MM.1S (cell line): Measurements from ENCODE around the gene CTTNBP2NL.
"Not testable (repeated sequence)": the region's sequence is repeated elsewhere in the genome, so short reads cannot be mapped to it uniquely, and the experiment has no call there.

Experiments
- DNase-seq: peaks from one replicate; pipeline ENCODE4 v3.0.0-alpha.2; 2015
- H2AFZ ChIP-seq: fragments of 300-600 bp; sonication (generic); 2 replicates; pipeline ENCODE4 v1.6.0; 2016; ENCODE audit warnings: antibody characterized with exemption, low read length
- H3F3A ChIP-seq: fragments of 300-600 bp; sonication (generic); 2 replicates; pipeline ENCODE4 v1.6.1; 2016; ENCODE audit warnings: mild to moderate bottlenecking, antibody characterized with exemption, low read length, moderate library complexity, mixed read lengths; ENCODE audit not compliant: insufficient read depth
- H3K27ac ChIP-seq: fragments of 300-600 bp; sonication (generic); 2 replicates; pipeline ENCODE4 v1.5.1; 2016; ENCODE audit warnings: mild to moderate bottlenecking, low read length
- H3K27me3 ChIP-seq: fragments of 300-600 bp; sonication (generic); replicated peaks from 2 replicates; pipeline ENCODE4 v1.6.0; 2016; ENCODE audit warnings: low read length; ENCODE audit not compliant: insufficient read depth
- H3K36me3 ChIP-seq: fragments of 300-600 bp; sonication (generic); replicated peaks from 2 replicates; pipeline ENCODE4 v1.6.1; 2016; ENCODE audit warnings: mild to moderate bottlenecking, low read length, mixed read lengths; ENCODE audit not compliant: insufficient read depth
- H3K4me1 ChIP-seq: fragments of 300-600 bp; sonication (generic); 2 replicates; pipeline ENCODE4 v1.6.1; 2016; ENCODE audit warnings: low read length, mixed read lengths
- H3K4me2 ChIP-seq: fragments of 300-600 bp; sonication (generic); 2 replicates; pipeline ENCODE4 v1.6.0; 2016; ENCODE audit warnings: low read depth, low read length
- H3K4me3 ChIP-seq: fragments of 300-600 bp; sonication (generic); 2 replicates; pipeline ENCODE4 v1.5.1; 2016; ENCODE audit warnings: low read length, mixed read lengths
- H3K79me2 ChIP-seq: fragments of 300-600 bp; sonication (generic); 2 replicates; pipeline ENCODE4 v1.6.1; 2016; ENCODE audit warnings: mixed run types, low read length, mixed read lengths
- H3K9ac ChIP-seq: fragments of 300-600 bp; sonication (generic); 2 replicates; pipeline ENCODE4 v1.6.1; 2016; ENCODE audit warnings: low read length, mixed read lengths
- H3K9me2 ChIP-seq: fragments of 300-600 bp; sonication (generic); replicated peaks from 2 replicates; pipeline ENCODE4 v1.6.1; 2016; ENCODE audit warnings: mild to moderate bottlenecking, low read length, mixed read lengths; ENCODE audit not compliant: insufficient read depth
- H3K9me3 ChIP-seq: fragments of 300-600 bp; sonication (generic); replicated peaks from 2 replicates; pipeline ENCODE4 v1.6.1; 2016; ENCODE audit warnings: mild to moderate bottlenecking, low read length, mixed read lengths; ENCODE audit not compliant: insufficient read depth
- H4K20me1 ChIP-seq: fragments of 300-600 bp; sonication (generic); 2 replicates; pipeline ENCODE4 v1.6.1; 2016; ENCODE audit warnings: mild to moderate bottlenecking, low read length, moderate library complexity, mixed read lengths; ENCODE audit not compliant: insufficient read depth
- EZH2 ChIP-seq: fragments of 300-600 bp; sonication (generic); optimal IDR thresholded peaks from 2 replicates; pipeline ENCODE3; 2017; ENCODE audit warnings: low read depth, mild to moderate bottlenecking, antibody characterized with exemption, low read length, mixed read lengths
- EZH2phosphoT487 ChIP-seq: fragments of 300-600 bp; sonication (generic); IDR thresholded peaks from 2 replicates; pipeline ENCODE4 v1.6.1; 2018; ENCODE audit warnings: antibody characterized with exemption, low read length
- TF ChIP-seq, protein P1 (sequence below): fragments of 300-600 bp; sonication (generic); IDR thresholded peaks from 2 replicates; pipeline ENCODE4 v1.5.1; 2016; ENCODE audit warnings: antibody characterized with exemption, low read length, mixed read lengths

Gene CTTNBP2NL

DNA sequence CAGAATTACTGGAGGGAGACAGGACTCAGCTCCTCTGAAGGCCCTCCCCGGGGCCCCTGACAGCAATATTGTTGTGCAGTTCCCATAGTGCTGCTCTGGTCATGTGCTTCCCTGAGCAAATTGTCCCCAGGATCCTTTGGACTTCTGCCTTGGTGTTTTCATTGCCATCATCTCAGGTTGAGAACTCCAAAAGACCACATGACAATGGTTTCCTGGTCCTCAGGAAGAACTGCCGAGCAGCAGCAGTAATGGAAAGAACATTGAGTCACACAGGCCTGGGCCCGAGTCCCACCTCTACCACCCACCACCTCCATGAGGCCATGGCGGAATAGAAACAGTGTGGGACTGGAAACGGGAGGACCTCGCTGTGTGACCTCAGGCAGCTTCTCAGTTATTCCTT lies 6.3 kb upstream of the CTTNBP2NL start:
- no peaks in the 10 kb centered on the region for H3K36me3 ChIP-seq
- no peak overlapping the region for H3K4me2 ChIP-seq
- H3F3A ChIP-seq, result no peaks in the 10 kb centered on the region
- H3K4me1 ChIP-seq, result no peaks in the 10 kb centered on the region
- no peak overlapping the region for H2AFZ ChIP-seq
- H3K4me3 ChIP-seq, result no peak overlapping the region
- no peak for DNase-seq
- TF ChIP-seq EZH2, result no peak
- TF ChIP-seq EZH2phosphoT487, result no peak
- TF ChIP-seq, protein P1, sequence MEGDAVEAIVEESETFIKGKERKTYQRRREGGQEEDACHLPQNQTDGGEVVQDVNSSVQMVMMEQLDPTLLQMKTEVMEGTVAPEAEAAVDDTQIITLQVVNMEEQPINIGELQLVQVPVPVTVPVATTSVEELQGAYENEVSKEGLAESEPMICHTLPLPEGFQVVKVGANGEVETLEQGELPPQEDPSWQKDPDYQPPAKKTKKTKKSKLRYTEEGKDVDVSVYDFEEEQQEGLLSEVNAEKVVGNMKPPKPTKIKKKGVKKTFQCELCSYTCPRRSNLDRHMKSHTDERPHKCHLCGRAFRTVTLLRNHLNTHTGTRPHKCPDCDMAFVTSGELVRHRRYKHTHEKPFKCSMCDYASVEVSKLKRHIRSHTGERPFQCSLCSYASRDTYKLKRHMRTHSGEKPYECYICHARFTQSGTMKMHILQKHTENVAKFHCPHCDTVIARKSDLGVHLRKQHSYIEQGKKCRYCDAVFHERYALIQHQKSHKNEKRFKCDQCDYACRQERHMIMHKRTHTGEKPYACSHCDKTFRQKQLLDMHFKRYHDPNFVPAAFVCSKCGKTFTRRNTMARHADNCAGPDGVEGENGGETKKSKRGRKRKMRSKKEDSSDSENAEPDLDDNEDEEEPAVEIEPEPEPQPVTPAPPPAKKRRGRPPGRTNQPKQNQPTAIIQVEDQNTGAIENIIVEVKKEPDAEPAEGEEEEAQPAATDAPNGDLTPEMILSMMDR, result no peak
- no peaks in the 10 kb centered on the region for H3K79me2 ChIP-seq
- no peak overlapping the region for H3K27ac ChIP-seq
- no peaks in the 10 kb centered on the region for H3K9me3 ChIP-seq
- no peak overlapping the region for H3K9ac ChIP-seq
- no peaks in the 10 kb centered on the region for H3K9me2 ChIP-seq
- no peaks in the 10 kb centered on the region for H3K27me3 ChIP-seq
- H4K20me1 ChIP-seq, result no peaks in the 10 kb centered on the region

DNA sequence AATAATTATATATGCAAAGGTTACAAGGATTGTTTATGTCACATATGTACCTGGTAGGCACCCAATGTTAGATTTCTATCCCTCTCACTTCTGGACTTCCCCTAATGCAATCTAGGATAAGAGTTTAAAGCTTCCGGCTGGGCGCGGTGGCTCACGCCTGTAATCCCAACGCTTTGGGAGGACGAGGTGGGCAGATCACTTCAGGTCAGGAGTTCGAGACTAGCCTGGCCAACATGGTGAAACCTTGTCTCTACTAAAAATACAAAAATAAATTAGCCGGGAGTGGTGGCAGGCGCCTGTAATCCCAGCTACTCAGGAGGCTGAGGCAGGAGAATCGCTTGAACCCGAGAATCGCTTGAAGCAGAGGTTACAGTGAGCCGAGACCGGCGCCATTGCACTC lies 5.7 kb upstream of the CTTNBP2NL start:
- H2AFZ ChIP-seq, H3F3A ChIP-seq, H3K79me2 ChIP-seq, H3K27me3 ChIP-seq, H3K9me2 ChIP-seq, H3K9ac ChIP-seq, H3K4me1 ChIP-seq, H3K4me3 ChIP-seq, DNase-seq, H4K20me1 ChIP-seq, H3K27ac ChIP-seq, H3K36me3 ChIP-seq, H3K9me3 ChIP-seq: not testable (repeated sequence)
- H3K4me2 ChIP-seq, result peak overlapping the region; percentile 43; the same call in 1 of the 2 replicates

DNA sequence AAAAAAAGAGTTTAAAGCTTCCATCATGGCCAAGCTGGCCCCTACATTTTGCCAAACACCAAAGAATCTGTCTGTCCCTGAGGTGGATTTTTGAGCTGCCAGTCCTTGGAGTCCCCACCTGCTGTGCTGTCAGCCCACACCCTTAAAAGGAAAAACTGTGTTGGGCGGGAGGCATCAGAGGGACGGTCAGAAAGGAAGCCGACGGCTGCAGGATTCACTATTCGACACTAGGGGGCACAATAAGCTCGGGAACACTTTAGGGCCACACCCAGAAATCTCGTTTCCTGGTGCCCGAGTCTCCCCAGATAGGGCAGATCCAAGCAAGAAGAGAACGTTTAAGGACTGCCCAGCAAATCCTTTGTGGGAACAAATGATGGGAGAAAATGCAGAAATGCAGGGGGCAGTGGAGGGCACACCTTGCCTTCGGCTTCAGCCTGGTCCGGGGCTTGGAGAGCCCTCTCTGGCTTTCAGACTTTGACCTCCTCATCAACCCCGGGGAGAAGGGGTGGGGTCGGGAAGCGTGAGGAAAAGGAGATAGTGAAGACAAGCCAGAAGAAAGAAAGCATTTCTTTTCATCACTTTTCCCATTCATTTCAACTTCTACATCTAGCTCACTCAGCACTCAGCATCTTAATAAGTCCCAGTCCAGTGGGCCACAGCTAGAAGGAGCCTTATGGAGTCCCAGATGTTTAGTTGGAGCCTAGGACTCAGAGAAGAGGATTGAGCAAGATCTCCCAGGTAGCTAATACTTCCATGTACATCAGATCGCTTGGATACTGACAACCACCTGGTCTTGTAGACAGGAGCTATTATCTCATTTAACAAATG lies 5.0 kb upstream of the CTTNBP2NL start:
- H3K4me1 ChIP-seq, result no peaks in the 10 kb centered on the region
- no peaks in the 10 kb centered on the region for H3K9me3 ChIP-seq
- H3K9ac ChIP-seq, result no peak overlapping the region
- DNase-seq, result peak; percentile 68
- H4K20me1 ChIP-seq, result no peaks in the 10 kb centered on the region
- no peaks in the 10 kb centered on the region for H3K36me3 ChIP-seq
- H2AFZ ChIP-seq, result 0 out of 2 replicates have a peak overlapping the region, but pooled peaks have one; percentile 12
- 0 out of 2 replicates have a peak overlapping the region, but pooled peaks have one; percentile 15 for H3K4me3 ChIP-seq
- TF ChIP-seq, protein P1, result peak; percentile 67
- TF ChIP-seq EZH2 (no peak), EZH2phosphoT487 (no peak)
- H3K4me2 ChIP-seq, result peak overlapping the region; percentile 43
- no peaks in the 10 kb centered on the region for H3K79me2 ChIP-seq
- H3F3A ChIP-seq, result no peaks in the 10 kb centered on the region
- H3K27ac ChIP-seq, result no peak overlapping the region
- H3K9me2 ChIP-seq, result no peaks in the 10 kb centered on the region
- no peaks in the 10 kb centered on the region for H3K27me3 ChIP-seq

DNA sequence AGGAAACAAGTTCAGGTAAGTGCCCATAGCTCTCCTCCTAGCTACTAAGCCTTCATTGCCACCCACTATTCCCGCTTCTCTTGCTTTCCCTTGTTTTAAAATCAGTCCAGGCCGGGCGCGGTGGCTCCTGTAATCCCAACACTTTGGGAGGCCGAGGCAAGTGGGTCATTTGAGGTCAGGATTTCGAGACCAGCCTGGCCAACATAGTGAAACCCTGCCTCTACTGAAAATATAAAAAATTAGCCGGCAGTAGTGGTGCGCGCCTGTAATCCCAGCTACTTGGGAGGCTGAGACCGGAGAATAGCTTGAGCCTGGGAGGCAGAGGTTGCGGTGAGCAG lies 4.4 kb upstream of the CTTNBP2NL start:
- Histone ChIP-seq H4K20me1 (no peaks in the 10 kb centered on the region), H3F3A (no peaks in the 10 kb centered on the region), H3K9me3 (no peaks in the 10 kb centered on the region), H3K27me3 (no peaks in the 10 kb centered on the region), H3K9ac (no peak overlapping the region), H3K36me3 (no peaks in the 10 kb centered on the region), H3K4me3 (no peak overlapping the region), H3K4me1 (no peaks in the 10 kb centered on the region), H3K9me2 (no peaks in the 10 kb centered on the region), H3K4me2 (no peak overlapping the region), H2AFZ (no peak overlapping the region), H3K79me2 (no peaks in the 10 kb centered on the region), H3K27ac (no peak overlapping the region)
- TF ChIP-seq, protein P1, result no peak
- no peak for TF ChIP-seq EZH2phosphoT487
- DNase-seq, result no peak
